H1 (cell line): ENCODE measurements around the gene AWAT1. TPM values are rescaled to one million over a fixed set of nuclear protein-coding genes. Genes with fewer than 3 reads are reported as not detected.

ENCODE experiments used
- CTCF ChIA-PET: fragments of 300-600 bp; sonication (Branson Sonifier 250); formaldehyde crosslinking; loops from one replicate; lab custom pipeline; 2021; ENCODE audit not compliant: partially characterized antibody; lab: Charles Lee
- POLR2A ChIA-PET: fragments of 300-600 bp; sonication (Branson Sonifier 250); formaldehyde crosslinking; loops from one replicate; lab custom pipeline; 2021; ENCODE audit warnings: inconsistent platforms; ENCODE audit not compliant: partially characterized antibody; lab: Charles Lee
- DNase-seq, 2 experiments: peaks; one replicate each; pipeline versions ENCODE4 v3.0.0 to v3.0.0-alpha.2; 2010 to 2022; ENCODE audit warnings: low spot score in 2 of 2, low read depth in 1 of 2, mixed read lengths in 1 of 2
- FAIRE-seq: peaks from 2 replicates; lab custom pipeline; 2011; peaks lifted over from hg19 to GRCh38; lab: Jason Lieb, UNC
- H2AFZ ChIP-seq: 2 replicates; pipeline ENCODE4 v1.8.1; 2012; ENCODE audit warnings: low read length, inconsistent platforms
- H2AK5ac ChIP-seq: 2 replicates; pipeline ENCODE4 v1.6.1; 2013; ENCODE audit warnings: low read depth, low read length
- H2BK120ac ChIP-seq: replicated peaks from 2 replicates; pipeline ENCODE3; 2013; ENCODE audit warnings: low read depth, low read length, inconsistent platforms
- H2BK12ac ChIP-seq: 2 replicates; pipeline ENCODE4 v1.6.1; 2013; ENCODE audit warnings: low read depth, low read length
- H2BK15ac ChIP-seq: 2 replicates; pipeline ENCODE4 v1.6.1; 2013; ENCODE audit warnings: low read length
- H2BK20ac ChIP-seq: 2 replicates; pipeline ENCODE4 v1.6.1; 2013; ENCODE audit warnings: low read length
- H2BK5ac ChIP-seq: 2 replicates; pipeline ENCODE4 v1.6.1; 2013; ENCODE audit warnings: low read depth, low read length
- H3K14ac ChIP-seq: 2 replicates; pipeline ENCODE4 v1.6.1; 2013; ENCODE audit warnings: inconsistent platforms; ENCODE audit not compliant: insufficient read length
- H3K18ac ChIP-seq: 2 replicates; pipeline ENCODE4 v1.6.1; 2013; ENCODE audit warnings: low read length; ENCODE audit errors: extremely low read depth
- H3K23ac ChIP-seq: 2 replicates; pipeline ENCODE4 v1.6.1; 2013; ENCODE audit warnings: inconsistent platforms; ENCODE audit not compliant: insufficient read length
- H3K23me2 ChIP-seq: 2 replicates; pipeline ENCODE4 v1.6.1; 2013; ENCODE audit warnings: low read depth, low read length
- H3K27ac ChIP-seq: 2 replicates; pipeline ENCODE4 v1.6.1; 2011; ENCODE audit warnings: low read depth, low read length, inconsistent platforms
- H3K27me3 ChIP-seq, 4 experiments: replicated peaks in 1 of 4; 1 replicate in 1 of 4; 2 replicates in 3 of 4; pipeline versions ENCODE4 v1.6.1 to v1.8.1; 2011 to 2013; ENCODE audit warnings: low read length in 3 of 4, mild to moderate bottlenecking in 3 of 4, inconsistent platforms in 2 of 4, mixed read lengths in 2 of 4, moderate library complexity in 1 of 4; ENCODE audit not compliant: control insufficient read depth in 3 of 4, insufficient read depth in 3 of 4; ENCODE audit errors: extremely low read depth in 1 of 4
- H3K36me3 ChIP-seq, 4 experiments: 2 replicates each; pipeline versions ENCODE4 v1.6.1 to v1.8.1; 2011 to 2013; ENCODE audit warnings: mild to moderate bottlenecking in 4 of 4, low read length in 3 of 4, moderate library complexity in 2 of 4, control low read depth in 1 of 4, inconsistent platforms in 1 of 4; ENCODE audit not compliant: insufficient read depth in 4 of 4, control insufficient read depth in 2 of 4
- H3K4ac ChIP-seq: replicated peaks from 2 replicates; pipeline ENCODE3; 2013; ENCODE audit warnings: low read length, low read depth, mixed read lengths, inconsistent platforms; ENCODE audit not compliant: insufficient read length
- H3K4me1 ChIP-seq, 4 experiments: replicated peaks in 1 of 4; 1 replicate in 1 of 4; 2 replicates in 3 of 4; pipeline versions ENCODE4 v1.6.1 to v1.8.1; 2011 to 2013; ENCODE audit warnings: low read length in 3 of 4, inconsistent platforms in 2 of 4, mixed read lengths in 1 of 4; ENCODE audit not compliant: insufficient read depth in 4 of 4, control insufficient read depth in 3 of 4
- H3K4me2 ChIP-seq, 2 experiments: 2 replicates each; pipeline versions ENCODE4 v1.6.1 to v1.8.1; 2011 to 2013; ENCODE audit warnings: low read depth in 2 of 2, low read length in 2 of 2, control low read depth in 1 of 2, inconsistent platforms in 1 of 2, mild to moderate bottlenecking in 1 of 2; ENCODE audit not compliant: insufficient read depth in 1 of 2
- H3K4me3 ChIP-seq, 4 experiments: fragments of 200-600, 300-600 bp in 1 of 4; sonication (generic), shearing (Covaris generic), sonication (Bioruptor Twin) in 1 of 4; 2 replicates each; pipeline versions ENCODE4 v1.5.1 to v1.8.1; 2011 to 2016; ENCODE audit warnings: low read length in 4 of 4, low read depth in 3 of 4, control low read depth in 2 of 4, inconsistent platforms in 2 of 4, mild to moderate bottlenecking in 2 of 4, mixed read lengths in 1 of 4, moderate library complexity in 1 of 4; ENCODE audit not compliant: insufficient read depth in 2 of 4; ENCODE audit errors: extremely low read depth in 1 of 4
- H3K56ac ChIP-seq: replicated peaks from 2 replicates; pipeline ENCODE3; 2013; ENCODE audit warnings: low read depth, mild to moderate bottlenecking, mixed read lengths, low read length, inconsistent platforms; ENCODE audit not compliant: insufficient read length
- H3K79me1 ChIP-seq: 2 replicates; pipeline ENCODE4 v1.6.1; 2013; ENCODE audit warnings: low read depth, low read length, control low read depth
- H3K79me2 ChIP-seq, 2 experiments: 2 replicates each; pipeline versions ENCODE4 v1.6.1 to v1.8.1; 2012 to 2013; ENCODE audit warnings: low read length in 2 of 2, mild to moderate bottlenecking in 2 of 2, inconsistent platforms in 1 of 2; ENCODE audit not compliant: insufficient read depth in 2 of 2, control insufficient read depth in 1 of 2
- H3K9ac ChIP-seq, 4 experiments: replicated peaks in 1 of 4; 1 replicate in 1 of 4; 2 replicates in 3 of 4; pipeline versions ENCODE4 v1.6.1 to v1.8.1; 2011 to 2013; ENCODE audit warnings: low read depth in 3 of 4, low read length in 3 of 4, control low read depth in 2 of 4, mild to moderate bottlenecking in 2 of 4, moderate library complexity in 2 of 4, inconsistent platforms in 1 of 4; ENCODE audit errors: extremely low read depth in 1 of 4
- H3K9me3 ChIP-seq, 2 experiments: 2 replicates each; pipeline versions ENCODE4 v1.6.1 to v1.8.1; 2012 to 2013; ENCODE audit warnings: mild to moderate bottlenecking in 2 of 2, moderate library complexity in 2 of 2, control low read depth in 1 of 2, inconsistent platforms in 1 of 2, low read depth in 1 of 2, low read length in 1 of 2, mixed read lengths in 1 of 2; ENCODE audit not compliant: insufficient read depth in 2 of 2
- H4K20me1 ChIP-seq, 2 experiments: replicated peaks in 1 of 2; 2 replicates each; pipeline versions ENCODE3 to v1.8.1; 2011 to 2013; ENCODE audit warnings: inconsistent platforms in 2 of 2, low read length in 2 of 2, mild to moderate bottlenecking in 1 of 2; ENCODE audit not compliant: insufficient read depth in 2 of 2, control insufficient read depth in 1 of 2
- H4K5ac ChIP-seq: 2 replicates; pipeline ENCODE4 v1.6.1; 2013; ENCODE audit warnings: low read length, low read depth, mixed read lengths, inconsistent platforms; ENCODE audit not compliant: insufficient read length
- H4K8ac ChIP-seq: 2 replicates; pipeline ENCODE4 v1.8.0; 2013; ENCODE audit warnings: mild to moderate bottlenecking, moderate library complexity, low read length, inconsistent platforms; ENCODE audit not compliant: insufficient read depth; ENCODE audit errors: extremely low read depth
- H4K91ac ChIP-seq: replicated peaks from 2 replicates; pipeline ENCODE3; 2013; ENCODE audit warnings: low read length, mixed read lengths, inconsistent platforms; ENCODE audit not compliant: insufficient read length
- RNF2 ChIP-seq: fragments of 200-900, 300-1000 bp; sonication (generic); IDR thresholded peaks from 2 replicates; pipeline ENCODE4 v1.7.1; 2016; ENCODE audit warnings: borderline replicate concordance, low read depth, mild to moderate bottlenecking, antibody characterized with exemption, low read length; ENCODE audit not compliant: poor library complexity, severe bottlenecking; ENCODE audit errors: missing control alignments
- WGBS, 2 experiments: shearing (Covaris generic) in 1 of 2; methylation state at CpG; one replicate each; pipeline versions ENCODE4 v1.1.6 to v1.1.7; 2013 to 2015; ENCODE audit warnings: low lambda C conversion rate in 2 of 2, mixed read lengths in 2 of 2, inconsistent platforms in 1 of 2, low coverage in 1 of 2, missing lambda C conversion rate in 1 of 2; ENCODE audit not compliant: insufficient replicate concordance in 2 of 2, insufficient coverage in 1 of 2, insufficient read length in 1 of 2; ENCODE audit errors: extremely low coverage in 1 of 2, missing lambda C conversion rate in 1 of 2; 5-methylcytosine and 5-hydroxymethylcytosine counted together
- polyA plus RNA-seq, 7 experiments: library from polyadenylated mRNA; depleted of rRNA in 3 of 7; stranded (reverse) in 5 of 7; unstranded in 2 of 7; fragments of >200 nt in 5 of 7; fragments of 200-250 nt in 2 of 7; gene quantifications; 1 replicate in 5 of 7; 2 replicates in 1 of 7; 4 replicates in 1 of 7; pipeline versions ENCODE4 v1.2.1 to v1.2.3, GENCODE V29; 2011 to 2013; ENCODE audit warnings: missing spikeins in 2 of 7, mixed read lengths in 2 of 7
- total RNA-seq: library from RNA; stranded (reverse); fragmentation: NEBNext Ultra II Directional; extraction: Animal tissue kit (Norgen Biotek cat#: 25700); gene quantifications from 2 replicates; pipeline ENCODE4 v1.2.1, GENCODE V29; 2021
- TF ChIP-seq, protein P1 (sequence below), 3 experiments: IDR thresholded peaks; 1 replicate in 2 of 3; 2 replicates in 1 of 3; pipeline versions ENCODE4 v1.5.1 to v1.6.1; 2011; ENCODE audit warnings: low read length in 3 of 3, mild to moderate bottlenecking in 3 of 3, inconsistent platforms in 2 of 3, low read depth in 1 of 3, moderate library complexity in 1 of 3; ENCODE audit not compliant: insufficient read depth in 1 of 3; ENCODE audit errors: control extremely low read depth in 1 of 3

Gene AWAT1
- total and polyA plus RNA-seq, 2 of the 8 experiments (the other 6 are each of a cell fraction or from before 2014, with no cell fraction given) = not detected

DNA sequence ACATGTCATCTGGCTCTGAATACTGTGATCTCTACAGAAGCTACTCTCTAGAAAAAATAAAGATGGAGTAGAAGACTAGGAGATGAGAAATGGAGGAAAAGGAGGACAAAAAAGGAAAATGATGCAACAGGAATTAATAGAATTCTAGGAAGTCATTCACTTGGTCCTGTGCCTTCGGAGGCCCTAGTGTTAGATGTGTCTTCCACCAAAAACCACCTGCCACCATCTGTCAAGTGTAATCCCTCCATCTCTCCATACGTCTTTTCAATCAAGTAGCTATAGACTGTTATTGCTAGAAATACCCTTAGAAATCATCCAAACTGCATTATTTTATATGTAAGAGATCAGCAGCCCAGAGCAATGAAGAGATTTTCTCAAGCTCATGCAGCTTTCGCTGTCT, 44.6 kb downstream of the AWAT1 start:
- DNase-seq (no peak), FAIRE-seq (no peak)
- CTCF ChIA-PET = no interaction called here
- Histone ChIP-seq H3K4me2 (no peak overlapping the region), H2AK5ac (no peak overlapping the region), H3K9ac (no peak overlapping the region), H3K27me3 (no peaks in the 10 kb centered on the region), H2BK12ac (no peak overlapping the region), H3K14ac (no peak overlapping the region), H3K56ac (no peak overlapping the region), H3K23me2 (no peaks in the 10 kb centered on the region), H3K4me3 (no peak overlapping the region), H3K79me1 (no peaks in the 10 kb centered on the region), H3K27ac (no peak overlapping the region), H3K18ac (no peak overlapping the region), H4K91ac (no peak overlapping the region), H3K4me1 (no peaks in the 10 kb centered on the region), H2AFZ (no peak overlapping the region), H3K79me2 (no peaks in the 10 kb centered on the region), H3K4ac (no peak overlapping the region), H3K36me3 (no peaks in the 10 kb centered on the region), H3K9me3 (no peaks in the 10 kb centered on the region), H2BK15ac (no peak overlapping the region), H4K8ac (no peak overlapping the region), H2BK120ac (no peak overlapping the region), H4K5ac (no peak overlapping the region), H2BK5ac (no peak overlapping the region), H2BK20ac (no peak overlapping the region), H3K23ac (no peak overlapping the region), H4K20me1 (no peaks in the 10 kb centered on the region)
- POLR2A ChIA-PET = interaction anchor here (0.6 to 1.3 kb wide), 2 partner anchors 224 to 290 kb away, joined by 3 to 4 read pairs; no protein-coding TSS in a partner anchor
- 88% methylated on average over 3 of the region's 3 CpGs; no CpG with 5 or more reads in 1 of the 2 experiments for WGBS, 2 experiments
- no peak for TF ChIP-seq RNF2
- TF ChIP-seq, protein P1, sequence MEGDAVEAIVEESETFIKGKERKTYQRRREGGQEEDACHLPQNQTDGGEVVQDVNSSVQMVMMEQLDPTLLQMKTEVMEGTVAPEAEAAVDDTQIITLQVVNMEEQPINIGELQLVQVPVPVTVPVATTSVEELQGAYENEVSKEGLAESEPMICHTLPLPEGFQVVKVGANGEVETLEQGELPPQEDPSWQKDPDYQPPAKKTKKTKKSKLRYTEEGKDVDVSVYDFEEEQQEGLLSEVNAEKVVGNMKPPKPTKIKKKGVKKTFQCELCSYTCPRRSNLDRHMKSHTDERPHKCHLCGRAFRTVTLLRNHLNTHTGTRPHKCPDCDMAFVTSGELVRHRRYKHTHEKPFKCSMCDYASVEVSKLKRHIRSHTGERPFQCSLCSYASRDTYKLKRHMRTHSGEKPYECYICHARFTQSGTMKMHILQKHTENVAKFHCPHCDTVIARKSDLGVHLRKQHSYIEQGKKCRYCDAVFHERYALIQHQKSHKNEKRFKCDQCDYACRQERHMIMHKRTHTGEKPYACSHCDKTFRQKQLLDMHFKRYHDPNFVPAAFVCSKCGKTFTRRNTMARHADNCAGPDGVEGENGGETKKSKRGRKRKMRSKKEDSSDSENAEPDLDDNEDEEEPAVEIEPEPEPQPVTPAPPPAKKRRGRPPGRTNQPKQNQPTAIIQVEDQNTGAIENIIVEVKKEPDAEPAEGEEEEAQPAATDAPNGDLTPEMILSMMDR (IDR thresholded peaks at IDR 0.05; ENCODE audit: control extremely low read depth in 1 of 3, insufficient read depth in 1 of 3, low read depth in 1 of 3, low read length in 3 of 3) = no peak
